DND-41 (cell line): ENCODE measurements around the gene VPS4A.

Experiments
- ATAC-seq: fragments of 200-7000 bp; cut with Tn5 transposase; 3 replicates; pipeline ENCODE4 v1.9.1; 2021; ENCODE audit warnings: low read depth; ENCODE audit not compliant: insufficient read depth
- DNase-seq: peaks from one replicate; pipeline ENCODE4 v3.0.0-alpha.2; 2020
- H2AFZ ChIP-seq: 2 replicates; pipeline ENCODE4 v1.6.0; 2012; ENCODE audit warnings: low read depth, low read length
- H3K27ac ChIP-seq: 2 replicates; pipeline ENCODE4 v1.5.1; 2012; ENCODE audit warnings: low read length, inconsistent platforms
- H3K27me3 ChIP-seq: fragments of 200-600 bp; sonication (generic); 2 replicates; pipeline ENCODE4 v1.6.0; 2012; ENCODE audit warnings: low read length, mild to moderate bottlenecking, inconsistent platforms; ENCODE audit not compliant: insufficient read depth, poor library complexity
- H3K36me3 ChIP-seq: 2 replicates; pipeline ENCODE4 v1.5.1; 2012; ENCODE audit warnings: low read length, inconsistent platforms; ENCODE audit not compliant: insufficient read depth
- H3K4me1 ChIP-seq: 2 replicates; pipeline ENCODE4 v1.5.1; 2012; ENCODE audit warnings: mild to moderate bottlenecking, low read length; ENCODE audit not compliant: insufficient read depth
- H3K4me2 ChIP-seq: 2 replicates; pipeline ENCODE4 v1.6.0; 2012; ENCODE audit warnings: mild to moderate bottlenecking, moderate library complexity, low read length, inconsistent platforms; ENCODE audit not compliant: insufficient read depth
- H3K4me3 ChIP-seq, 2 experiments: fragments of 200-600 bp in 1 of 2; shearing (Covaris generic) in 1 of 2; 2 replicates each; pipeline ENCODE4 v1.5.1; 2012 to 2016; ENCODE audit warnings: inconsistent platforms in 2 of 2, low read length in 2 of 2, mild to moderate bottlenecking in 2 of 2, low read depth in 1 of 2, moderate library complexity in 1 of 2
- H3K79me2 ChIP-seq: 2 replicates; pipeline ENCODE4 v1.6.0; 2012; ENCODE audit warnings: low read length, inconsistent platforms; ENCODE audit not compliant: insufficient read depth
- H3K9ac ChIP-seq: 2 replicates; pipeline ENCODE4 v1.6.0; 2012; ENCODE audit warnings: low read depth, mild to moderate bottlenecking, inconsistent platforms, low read length, moderate library complexity
- H3K9me3 ChIP-seq: 2 replicates; pipeline ENCODE4 v1.5.1; 2012; ENCODE audit warnings: low read length, moderate library complexity, mild to moderate bottlenecking, inconsistent platforms; ENCODE audit not compliant: insufficient read depth, severe bottlenecking
- H4K20me1 ChIP-seq: 2 replicates; pipeline ENCODE4 v1.6.0; 2012; ENCODE audit warnings: low read length; ENCODE audit not compliant: insufficient read depth
- CTCF ChIP-seq: IDR thresholded peaks from 2 replicates; pipeline ENCODE4 v1.5.1; 2012; ENCODE audit warnings: borderline replicate concordance, low read length, moderate library complexity, mild to moderate bottlenecking; ENCODE audit not compliant: poor library complexity, severe bottlenecking; ENCODE audit errors: extremely low read depth
- EZH2 ChIP-seq: IDR thresholded peaks from 3 replicates; pipeline ENCODE4 v1.6.1; 2012; ENCODE audit warnings: borderline replicate concordance, low read depth, mild to moderate bottlenecking, moderate library complexity, low read length, inconsistent platforms; ENCODE audit not compliant: severe bottlenecking

The VPS4A gene

GRCh38 chr16:69339289-69340094 lies 28.3 kb downstream of the VPS4A start, which contains the start of the genes COG8 and NIP7:
COG8 (minus strand) TSS chr16:69339564; CDS start chr16:69339552, 12 bp downstream.
NIP7 (plus strand) TSS chr16:69339772; CDS start chr16:69339830, 58 bp downstream.
- peak; percentile 94 for ATAC-seq
- Histone ChIP-seq H3K4me1 (peaks cover 45% of the 10 kb centered on the region), H2AFZ (peak within 1 kb of the TSS; percentile 86), H3K4me2 (peak within 1 kb of the TSS; percentile 96), H3K27me3 (no peaks in the 10 kb centered on the region), H3K27ac (peak within 1 kb of the TSS; percentile 85), H4K20me1 (no peaks in the 10 kb centered on the region; the same call in 1 of the 2 replicates), H3K79me2 (peaks cover 66% of the 10 kb centered on the region), H3K36me3 (peaks cover 59% of the 10 kb centered on the region), H3K9me3 (no peaks in the 10 kb centered on the region), H3K9ac (peak within 1 kb of the TSS; percentile 86), H3K4me3 (peak within 1 kb of the TSS; percentile 76 to 86)
- peak; percentile 87 for TF ChIP-seq CTCF
- TF ChIP-seq EZH2 = no peak
- DNase-seq = peak; percentile 95

- peaks cover 42% of the 10 kb centered on the region for H3K4me1 ChIP-seq
- peak overlapping the region; percentile 86 for H2AFZ ChIP-seq
- H3K4me3 ChIP-seq = peak overlapping the region; percentile 76 to 86
- H3K9me3 ChIP-seq = no peaks in the 10 kb centered on the region
- no peak for TF ChIP-seq CTCF
- TF ChIP-seq EZH2 = no peak
- no peaks in the 10 kb centered on the region; the same call in 1 of the 2 replicates for H4K20me1 ChIP-seq
- H3K27ac ChIP-seq = peak overlapping the region; percentile 85
- no peak for DNase-seq
- peak overlapping the region; percentile 96 for H3K4me2 ChIP-seq
- H3K9ac ChIP-seq = peak overlapping the region; percentile 86
- H3K79me2 ChIP-seq = peaks cover 62% of the 10 kb centered on the region
- no peaks in the 10 kb centered on the region for H3K27me3 ChIP-seq
- H3K36me3 ChIP-seq = peaks cover 53% of the 10 kb centered on the region
- ATAC-seq = no peak
These were observed 29.0 kb downstream of the VPS4A start for GRCh38 chr16:69340095-69340644.

GRCh38 chr16:69344171-69344570 lies 33.0 kb downstream of the VPS4A start:
- Histone ChIP-seq H3K27ac (no peak overlapping the region), H2AFZ (no peak overlapping the region), H3K27me3 (no peaks in the 10 kb centered on the region), H3K9me3 (no peaks in the 10 kb centered on the region), H3K4me3 (no peak overlapping the region), H3K4me1 (peaks cover 24% of the 10 kb centered on the region), H3K4me2 (no peak overlapping the region), H3K79me2 (peaks cover 38% of the 10 kb centered on the region), H4K20me1 (no peaks in the 10 kb centered on the region; the same call in 1 of the 2 replicates), H3K36me3 (peaks cover 38% of the 10 kb centered on the region), H3K9ac (no peak overlapping the region)
- no peak for TF ChIP-seq CTCF
- TF ChIP-seq EZH2 = no peak
- ATAC-seq (no peak), DNase-seq (no peak)
